ENCODE data around the gene ATP6V0D1. TPM values are rescaled to one million over a fixed set of nuclear protein-coding genes. Genes with fewer than 3 reads are reported as not detected.

The ATP6V0D1 gene
- total and polyA plus RNA-seq, 2 donors (not counting 1 experiment from before 2014, with no cell fraction given) = 62.1 to 91.0 TPM

DNA sequence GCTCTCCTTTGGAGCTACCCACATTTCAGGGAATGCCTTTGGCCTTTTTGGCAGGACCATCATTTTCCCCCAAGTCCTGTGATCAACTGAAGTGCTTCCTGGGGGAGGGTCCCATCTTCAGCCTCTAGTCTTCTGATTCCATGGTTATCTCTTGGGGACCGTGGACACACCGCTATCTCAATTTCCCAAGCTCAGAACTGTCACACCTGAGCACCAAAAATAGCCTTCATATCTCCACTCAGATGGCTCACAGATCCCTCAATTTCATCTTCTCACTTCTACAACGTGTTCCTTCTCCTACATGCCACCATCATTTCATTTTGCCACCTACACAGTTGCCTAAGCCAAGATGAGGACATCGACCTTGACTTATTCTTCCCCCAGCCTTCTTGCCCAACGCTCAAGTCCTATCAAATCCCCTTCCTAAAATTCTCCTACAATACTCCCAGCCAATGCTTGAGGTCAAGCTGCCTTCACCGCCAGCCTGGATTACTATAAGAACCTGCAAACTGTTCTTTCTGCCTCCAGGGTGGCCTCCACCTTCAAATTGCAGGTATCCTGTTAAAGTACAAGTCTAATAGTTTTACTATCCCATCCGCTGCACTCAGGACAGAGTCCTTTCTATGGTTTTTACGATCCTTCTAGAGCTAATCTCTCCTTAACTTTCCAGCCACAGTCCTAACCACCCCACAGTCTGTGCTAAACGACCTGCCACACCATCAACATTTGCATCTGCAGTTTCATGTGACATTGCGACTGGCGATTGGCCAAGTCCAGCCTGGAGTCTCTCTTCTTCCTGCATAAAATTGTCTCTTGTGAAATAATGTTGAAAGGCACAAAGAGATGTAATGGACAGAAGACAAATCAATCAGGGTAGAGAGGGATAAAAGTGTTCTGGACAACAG lies 6.2 kb downstream of the ATP6V0D1 start:
- ChIA-PET CTCF (interaction anchor here (0.5 to 1.9 kb wide), 5 partner anchors 9 to 519 kb away, joined by 3 to 6 read pairs (median 3); no protein-coding TSS in a partner anchor), POLR2A (no interaction called here)
- Histone ChIP-seq H3K79me2 (ENCODE audit: control insufficient read depth, insufficient read depth, low read length) (peaks cover 100% of the 10 kb centered on the region), H3K4me2 (replicated peaks; ENCODE audit: low read depth, low read length, poor library complexity, severe bottlenecking) (no peak overlapping the region), H3K27me3 (replicated peaks in 1 of 4; ENCODE audit: control extremely low read depth in 1 of 4, control insufficient read depth in 3 of 4, insufficient read depth in 4 of 4, low read length in 3 of 4) (no peaks in the 10 kb centered on the region), H2AFZ (ENCODE audit: insufficient read depth, low read depth, low read length, poor library complexity, severe bottlenecking) (no peak overlapping the region), H3K9me3 (ENCODE audit: control extremely low read depth in 1 of 3, control insufficient read depth in 2 of 3, insufficient read depth in 1 of 3, low read length in 2 of 3) (peaks cover 0 to 2% (median 0%) of the 10 kb centered on the region in 3 donors), H4K20me1 (ENCODE audit: control insufficient read depth, insufficient read depth, low read length, poor library complexity, severe bottlenecking) (peaks cover 91% of the 10 kb centered on the region), H3K27ac (ENCODE audit: low read length in 2 of 2) (no peak overlapping the region), H3K9ac (ENCODE audit: low read length) (no peak overlapping the region), H3K4me1 (ENCODE audit: control insufficient read depth in 2 of 2, insufficient read depth in 2 of 2, low read length in 2 of 2) (peaks cover 18 to 28% of the 10 kb centered on the region in 2 donors), H3K36me3 (replicated peaks in 1 of 2; ENCODE audit: control extremely low read depth in 1 of 2, control insufficient read depth in 1 of 2, extremely low read depth in 1 of 2, insufficient read depth in 2 of 2, low read length in 1 of 2) (peaks cover 0 to 28% of the 10 kb centered on the region in 2 experiments), H3K4me3 (ENCODE audit: control extremely low read depth in 1 of 5, extremely low read depth in 1 of 5, insufficient read depth in 1 of 5, low read depth in 2 of 5, low read length in 4 of 5) (no peak overlapping the region)
- no peaks in the 10 kb centered on the region for H3K27me3 Mint-ChIP-seq
- H3K4me1 Mint-ChIP-seq = peaks cover 58% of the 10 kb centered on the region
- H3K27ac Mint-ChIP-seq = no peak overlapping the region
- DNase-seq (no peak), ATAC-seq (ENCODE audit: low read depth) (no peak)
- WGBS (ENCODE audit: insufficient coverage) = 93% methylated on average over 9 of the region's 11 CpGs
- intact Hi-C loops (cut with micrococcal nuclease) = no loop called here
- H3K9me3 Mint-ChIP-seq (ENCODE audit: insufficient read depth) = no peaks in the 10 kb centered on the region
- H3K4me3 Mint-ChIP-seq = no peak overlapping the region
- TF ChIP-seq EZH2 (IDR thresholded peaks at IDR 0.05; ENCODE audit: borderline replicate concordance, insufficient read depth, low read depth, low read length, poor library complexity, severe bottlenecking) (no peak), CTCF (IDR thresholded peaks at IDR 0.05) (no peak)
